Stimulated activated CD4-positive, alpha-beta T cell treated with anti-CD3 and anti-CD28 coated beads, Interleukin-15, amount 100 ng/mL, for 24 hours (primary cell): ENCODE measurements around the gene TNS4.

Source experiments
- DNase-seq: peaks from one replicate; pipeline ENCODE4 v3.0.0-alpha.2; 2020

The TNS4 gene

DNA sequence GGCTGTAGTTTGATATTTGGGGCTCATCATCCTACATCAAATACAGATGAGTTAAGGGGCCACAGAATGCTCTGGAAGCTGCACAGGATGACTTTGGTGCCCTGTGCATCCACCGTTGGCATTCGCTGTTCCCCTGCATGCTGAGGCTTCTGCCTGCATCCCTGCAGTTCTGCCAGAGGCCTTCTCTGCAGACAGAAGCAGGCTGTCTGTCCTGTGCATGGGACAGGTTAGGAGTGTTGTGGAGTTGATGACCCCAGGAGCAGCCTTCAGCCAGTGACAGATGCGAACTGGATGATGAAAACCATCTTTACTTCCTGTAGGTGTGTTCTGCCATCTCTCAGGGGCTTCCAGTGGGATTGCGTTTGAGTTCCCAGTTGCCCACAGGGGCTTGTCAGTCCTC is 13.6 kb upstream of the TNS4 start:
- DNase-seq, result no peak

DNA sequence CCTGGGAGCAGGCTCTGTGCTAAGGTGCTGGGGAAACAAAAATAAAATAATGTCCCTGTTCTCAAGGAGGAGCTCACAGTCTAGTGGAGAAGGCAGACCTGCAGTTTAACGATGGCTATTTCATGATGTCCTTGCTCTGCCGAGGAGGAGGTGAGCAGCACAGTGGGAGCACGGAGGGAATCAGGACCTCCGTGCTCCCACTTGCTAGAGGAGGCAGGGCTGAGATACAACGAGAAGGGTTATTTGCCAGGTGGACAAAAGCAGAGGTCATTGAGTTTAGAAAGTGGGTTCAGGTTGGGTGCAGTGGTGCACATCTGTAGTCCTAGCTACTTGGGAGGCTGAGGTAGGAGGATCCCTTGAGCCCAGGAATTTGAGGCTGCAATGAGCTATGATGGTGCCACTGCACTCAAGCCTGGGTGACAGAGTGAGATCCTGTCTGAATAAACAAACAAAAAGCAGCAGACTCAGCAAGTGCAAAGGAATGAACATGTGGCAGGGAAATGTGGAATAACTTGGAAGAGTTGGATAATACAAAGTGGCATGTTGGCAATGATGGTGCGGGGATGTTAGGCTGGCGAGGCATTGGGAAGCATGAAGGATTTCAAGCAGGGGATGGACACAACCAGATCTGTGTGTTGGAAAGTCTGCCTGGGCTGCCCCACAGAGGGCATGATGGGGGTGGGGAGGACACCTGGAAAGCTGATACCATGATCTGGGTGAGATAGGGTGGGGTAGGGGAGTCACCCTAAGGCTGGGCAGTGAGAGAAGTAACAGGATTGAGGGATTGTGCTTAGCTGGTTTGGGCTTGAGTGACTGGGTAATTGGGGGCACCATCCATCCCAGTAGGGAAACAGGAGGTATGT is 12.8 kb upstream of the TNS4 start:
- no peak for DNase-seq

DNA sequence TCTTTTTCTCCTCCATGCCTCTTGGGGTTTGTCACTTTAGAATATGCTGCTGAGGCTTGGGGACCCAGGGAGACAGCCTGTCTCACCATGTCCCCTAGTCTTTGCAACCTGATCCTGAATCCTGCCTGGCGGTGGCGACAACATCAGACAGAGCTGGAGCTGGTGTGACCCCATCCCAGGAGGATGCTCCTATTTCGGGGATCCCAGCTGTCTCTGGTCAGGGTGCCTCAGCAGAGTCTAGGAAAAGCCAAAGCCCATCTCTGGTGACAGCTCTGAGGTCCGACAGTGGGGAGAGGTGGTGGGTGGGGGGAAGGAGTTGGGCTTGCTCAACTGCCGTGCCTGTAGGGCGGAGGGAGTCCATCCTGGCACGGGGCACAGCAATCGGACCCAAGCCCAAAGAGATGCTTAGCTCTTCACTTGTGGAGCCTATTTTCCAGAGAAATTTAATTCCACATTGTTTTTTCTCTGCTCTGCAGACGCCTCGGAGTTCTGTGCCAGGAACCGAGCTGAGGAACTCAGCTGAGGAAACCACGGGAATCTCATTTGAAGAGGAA is 10.3 kb upstream of the TNS4 start:
- no peak for DNase-seq

DNA sequence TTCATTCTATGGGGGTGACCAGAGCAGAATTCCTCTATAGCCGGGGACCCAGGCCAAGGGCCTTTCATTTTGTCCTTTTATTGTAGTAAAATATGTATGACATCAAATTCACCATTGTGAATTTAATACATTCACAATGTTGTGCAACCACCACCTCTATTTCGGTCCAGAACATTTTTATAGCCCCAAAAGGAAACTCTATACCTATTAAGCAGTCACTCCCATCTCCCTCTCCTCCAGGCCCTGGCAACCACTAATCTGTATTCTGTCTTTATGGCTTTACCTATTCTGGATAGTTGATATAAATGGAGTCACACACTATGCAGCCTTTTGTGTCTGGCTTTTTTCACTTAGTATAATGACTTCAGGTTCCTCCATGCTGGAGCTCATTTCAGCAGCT is 9.7 kb upstream of the TNS4 start:
- no peak for DNase-seq

DNA sequence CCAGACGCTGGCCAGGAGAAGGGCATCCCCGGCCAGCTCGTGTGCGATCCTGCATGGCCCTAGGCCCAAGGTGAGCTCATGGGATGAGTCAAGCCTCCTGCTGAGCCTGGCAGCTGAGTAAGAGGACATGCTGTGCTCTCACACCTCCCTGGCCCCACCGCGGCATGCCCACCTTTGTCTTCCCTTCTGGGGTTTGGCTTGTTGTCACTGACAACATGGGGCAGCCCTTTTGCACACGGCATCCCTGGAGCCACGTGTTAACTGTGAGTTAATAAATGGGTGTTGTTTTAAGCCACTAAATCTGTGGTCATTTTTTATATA is 8.9 kb upstream of the TNS4 start:
- no peak for DNase-seq

DNA sequence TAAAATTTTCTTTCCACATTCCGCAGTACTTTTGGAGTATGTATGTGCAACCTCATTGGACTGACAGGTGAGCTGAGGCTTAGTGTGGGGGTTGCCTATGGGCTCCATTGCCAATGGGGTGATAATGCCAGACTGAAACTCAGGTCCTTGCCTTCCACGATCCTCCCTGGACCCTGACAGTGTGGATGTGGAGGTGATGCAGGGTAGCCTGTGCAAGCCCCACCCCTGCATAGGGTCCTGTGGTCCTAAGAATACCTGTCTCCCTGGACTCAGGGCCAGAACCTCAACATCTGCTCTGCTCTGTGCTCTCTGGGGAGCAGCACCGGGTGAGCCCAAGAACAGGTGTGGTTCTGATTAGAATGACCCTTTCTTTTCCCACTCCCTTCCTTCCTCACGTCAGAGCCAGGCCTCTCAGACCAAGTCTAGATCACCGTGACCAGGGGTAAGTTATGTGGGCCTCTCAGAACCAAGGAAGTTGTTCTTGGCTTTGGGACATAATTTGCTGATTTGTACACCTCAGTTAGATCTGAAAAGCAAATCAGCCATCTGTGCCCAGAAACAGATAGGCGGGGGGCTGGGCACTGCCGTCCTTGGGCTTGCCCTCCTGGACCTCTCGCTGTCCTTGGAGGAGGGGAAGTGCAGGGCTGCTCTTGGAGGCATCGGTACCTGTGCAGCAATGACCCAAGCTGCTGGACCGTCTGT is 8.4 kb upstream of the TNS4 start:
- no peak for DNase-seq

DNA sequence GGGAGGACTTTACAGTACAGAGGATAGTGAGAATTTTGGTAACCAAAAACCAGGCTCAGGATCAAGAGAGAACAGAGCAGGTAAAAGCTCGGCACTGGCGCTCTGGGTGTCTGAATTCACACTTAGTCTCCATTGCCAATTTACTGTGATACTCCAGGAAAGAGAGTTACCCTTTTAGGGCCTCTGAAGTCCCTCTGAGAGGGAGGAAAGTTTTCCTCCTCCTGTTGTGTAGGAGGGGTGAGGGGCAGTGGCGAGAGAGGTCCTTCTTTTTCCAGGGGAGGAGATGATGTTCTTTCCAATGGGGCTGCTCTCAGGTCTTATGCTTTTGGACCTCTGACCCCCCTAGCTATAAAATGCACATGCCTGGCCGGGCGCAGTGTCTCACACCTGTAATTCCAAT is 5.4 kb upstream of the TNS4 start:
- DNase-seq, result no peak

DNA sequence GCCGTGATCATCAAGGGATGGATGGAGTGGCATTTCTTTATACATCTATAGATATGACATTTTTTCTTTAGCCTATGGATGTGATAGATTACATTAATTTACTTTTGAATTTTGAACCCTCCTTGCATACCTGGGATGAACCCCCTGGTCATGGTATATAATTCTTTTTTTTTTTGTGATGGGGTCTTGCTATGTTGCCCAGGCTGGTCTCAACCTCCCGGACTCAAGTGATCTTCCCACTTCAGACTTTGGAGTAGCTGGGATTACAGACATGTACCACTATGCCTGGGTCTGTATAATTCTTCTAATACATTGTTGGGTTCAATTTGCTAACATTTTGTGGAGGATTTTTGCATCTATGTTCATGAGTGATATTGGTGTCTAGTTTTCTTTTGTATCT is 1.7 kb upstream of the TNS4 start:
- no peak for DNase-seq

DNA sequence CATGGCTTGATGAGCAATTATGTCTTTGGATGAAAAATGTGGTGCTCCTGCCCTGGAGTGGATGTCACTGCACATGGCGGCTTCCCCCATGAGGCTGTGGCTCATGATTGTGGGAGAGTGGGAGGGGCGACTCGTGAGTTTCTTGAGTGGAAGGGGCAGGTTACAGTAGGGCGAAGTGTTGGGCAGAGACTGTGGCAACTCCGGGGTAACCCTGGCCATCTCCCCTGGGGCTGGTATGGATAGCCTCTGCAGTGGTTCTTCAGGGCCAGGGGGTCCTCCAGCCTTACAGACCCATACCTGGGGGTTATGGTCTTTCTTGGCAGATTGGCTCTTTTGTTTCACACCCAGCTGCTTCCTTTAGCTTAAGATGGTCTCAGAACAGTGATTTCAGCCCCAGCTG is 1.3 kb upstream of the TNS4 start:
- DNase-seq, result no peak

DNA sequence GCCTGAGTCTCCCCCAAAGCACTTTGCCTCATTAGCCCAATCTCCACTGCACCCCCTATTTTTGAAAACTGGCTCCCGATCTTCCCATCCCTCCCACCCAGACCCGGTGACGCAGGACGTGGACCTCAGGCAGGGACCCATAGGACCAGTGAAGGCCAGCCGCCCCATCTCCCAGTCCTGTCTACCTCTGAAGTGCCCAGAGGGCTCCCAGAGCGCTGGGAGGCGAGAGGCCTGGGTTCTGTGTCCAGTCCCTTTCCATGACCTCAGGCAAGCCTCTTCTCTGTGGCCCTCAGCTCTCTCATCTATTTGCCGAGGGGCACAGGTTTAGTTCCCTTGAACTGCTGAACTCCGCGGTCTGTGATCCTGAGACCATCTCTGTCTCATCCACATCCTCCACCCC is 714 bp downstream of the TNS4 start:
- no peak for DNase-seq

DNA sequence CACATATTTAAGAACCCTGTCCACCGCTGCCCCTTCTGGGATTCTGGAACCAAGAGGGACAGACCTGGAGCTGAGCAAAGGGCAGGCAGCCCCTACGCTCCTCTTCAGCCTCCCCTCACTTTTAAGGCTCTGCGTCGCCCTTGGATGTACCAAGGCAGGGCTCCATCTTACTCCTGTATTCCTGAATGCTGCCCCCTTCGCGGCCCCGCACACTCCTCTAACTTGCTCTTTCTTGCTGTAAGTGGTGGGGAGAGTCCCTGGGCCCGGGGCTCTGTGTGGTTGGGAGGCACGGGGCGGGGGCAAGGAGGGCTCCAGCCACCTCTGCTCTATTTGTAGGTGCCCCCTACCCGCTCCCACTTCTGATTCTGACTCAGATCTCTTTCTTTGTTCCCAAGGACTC is 1.2 kb downstream of the TNS4 start:
- no peak for DNase-seq

DNA sequence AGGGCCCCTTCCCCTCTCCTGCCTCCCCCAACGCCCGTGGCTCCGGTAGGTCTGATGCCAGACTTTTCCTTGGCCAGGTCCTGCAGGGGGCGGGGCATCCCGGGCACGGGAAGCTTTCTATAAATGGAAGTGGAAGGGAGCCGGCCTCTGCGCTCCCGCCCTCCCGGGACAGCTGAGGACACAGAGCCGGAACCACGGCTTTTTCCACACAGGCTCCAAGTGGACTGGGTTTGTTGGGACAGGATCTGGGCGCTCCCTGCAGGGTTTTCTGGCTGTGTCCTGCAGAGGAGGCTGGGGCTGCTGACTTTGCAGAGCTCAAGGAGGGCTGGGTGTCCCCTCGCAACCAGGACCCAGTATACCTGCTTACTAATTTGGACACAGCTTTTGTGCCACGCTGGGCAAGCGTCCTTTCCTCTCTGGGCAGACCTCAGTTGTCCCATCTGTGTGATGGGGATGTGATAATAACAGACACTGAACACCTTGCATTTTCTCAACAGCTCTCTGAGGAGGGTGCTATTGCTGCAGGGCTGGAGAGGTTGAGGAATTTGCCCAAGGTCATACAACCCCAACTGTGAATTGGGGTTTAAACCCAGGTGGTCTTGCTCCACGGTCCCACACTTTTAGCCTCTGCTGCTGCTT is 1.8 kb downstream of the TNS4 start:
- no peak for DNase-seq

DNA sequence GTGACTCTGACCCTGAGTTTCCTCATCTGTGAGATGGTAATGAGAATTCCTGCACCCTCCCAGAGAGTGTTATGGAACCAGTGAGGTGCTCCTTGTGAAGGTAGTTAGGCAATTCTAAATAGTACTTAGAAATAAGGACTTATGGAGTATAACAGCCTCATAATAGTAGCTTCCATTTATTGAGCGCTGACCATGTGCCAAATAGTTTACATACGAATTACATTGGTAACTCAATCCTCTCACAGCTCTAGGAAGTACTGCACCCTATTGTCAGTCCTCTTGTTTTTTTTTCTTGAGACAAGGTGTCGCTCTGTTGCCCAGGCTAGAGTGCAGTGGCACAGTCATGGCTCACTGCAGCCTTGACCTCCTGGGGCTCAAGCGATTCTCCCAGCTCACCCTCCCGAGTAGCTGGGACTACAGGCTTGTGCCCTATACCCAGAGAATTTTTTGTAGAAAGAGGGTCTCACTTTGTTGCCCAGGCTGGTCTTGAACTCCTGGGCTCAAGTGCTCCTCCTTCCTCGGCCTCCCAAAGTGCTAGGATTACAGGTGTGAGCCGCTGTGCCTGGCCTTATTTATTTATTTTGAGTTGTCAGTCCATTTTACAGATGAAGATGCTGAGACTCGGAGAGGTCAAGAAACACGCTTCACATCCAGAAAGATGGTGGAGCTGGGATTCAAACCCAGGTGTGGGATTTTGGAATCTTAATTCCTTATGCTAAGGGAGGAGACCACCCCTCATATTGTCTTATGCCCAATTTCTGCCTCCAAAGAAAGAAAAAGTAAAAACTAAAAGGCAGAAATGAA is 2.9 kb downstream of the TNS4 start:
- DNase-seq, result no peak

DNA sequence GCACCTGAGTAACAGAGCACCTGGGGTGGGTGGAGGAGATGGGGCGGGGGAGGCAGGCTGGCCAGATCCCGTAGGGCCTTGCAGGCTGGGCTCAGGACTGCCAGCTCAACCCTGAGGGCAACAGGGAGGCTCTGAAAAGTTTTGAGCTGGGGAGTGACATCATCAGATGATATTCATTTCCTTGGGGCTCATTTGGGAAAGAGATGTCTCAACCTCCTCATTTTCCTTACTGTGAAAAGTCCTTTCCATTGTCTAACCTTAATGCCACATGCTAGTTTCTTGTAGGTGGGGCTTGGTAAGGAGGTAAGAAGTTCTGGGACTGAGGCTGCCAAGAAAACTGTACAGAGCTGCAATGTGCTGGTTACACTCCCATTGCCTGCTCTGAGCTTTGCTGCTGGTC is 3.7 kb downstream of the TNS4 start:
- DNase-seq, result no peak

DNA sequence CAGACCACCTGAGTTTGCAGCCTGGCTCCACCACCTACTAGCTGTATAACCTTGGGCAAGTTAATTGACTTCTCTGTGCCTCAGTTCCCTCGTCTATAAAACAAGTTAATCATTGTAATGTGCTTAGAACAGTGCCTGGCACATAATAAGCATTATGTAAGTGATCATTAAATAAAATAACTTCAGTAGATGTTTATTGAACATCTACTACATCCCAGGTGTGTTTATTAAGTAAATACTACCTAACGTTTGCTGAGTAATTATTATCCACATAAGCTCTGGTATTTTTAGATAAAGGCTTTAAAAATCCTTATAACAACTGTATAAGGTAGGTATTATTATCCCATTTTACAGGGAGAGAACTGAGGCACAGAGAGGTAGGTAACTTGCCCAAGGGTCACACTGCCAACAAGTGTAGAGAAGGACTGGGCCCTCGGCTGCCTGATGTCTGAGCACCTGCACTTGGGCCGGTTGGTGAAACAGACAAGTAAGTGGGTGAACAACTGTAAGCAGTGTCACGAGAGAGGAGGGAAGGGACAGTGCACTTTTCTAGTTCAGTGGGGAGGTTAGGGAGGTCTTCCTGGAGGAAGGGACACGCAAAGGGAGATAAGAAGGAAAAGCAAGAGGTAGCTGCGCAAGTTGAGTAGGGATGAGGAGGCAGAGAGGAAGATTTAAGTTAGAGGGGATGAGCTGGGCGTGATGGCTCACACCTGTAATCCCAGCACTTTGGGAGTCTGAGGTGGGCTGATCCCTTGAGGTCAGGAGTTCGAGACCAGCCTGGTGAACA is 4.6 kb downstream of the TNS4 start:
- no peak for DNase-seq

DNA sequence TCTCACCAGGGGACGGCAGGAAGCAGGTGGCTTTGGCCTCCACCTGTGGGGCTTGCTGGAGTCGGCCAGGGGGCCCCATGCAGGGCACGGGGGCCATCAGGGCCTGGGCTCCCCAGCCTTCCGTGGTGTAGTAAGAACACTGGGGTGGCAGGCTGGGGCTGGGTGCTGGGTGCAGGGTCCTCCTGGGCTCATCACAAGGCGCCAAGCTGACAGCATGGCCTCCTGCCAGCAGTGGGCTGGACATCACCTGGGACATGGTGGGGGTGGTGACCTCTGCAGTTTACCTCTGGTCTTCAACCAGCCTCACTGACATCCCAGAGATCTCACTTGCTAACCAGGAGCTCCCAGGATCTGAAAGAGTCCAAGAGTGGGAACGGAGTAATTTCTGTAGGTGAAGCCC is 5.3 kb downstream of the TNS4 start:
- DNase-seq, result no peak

DNA sequence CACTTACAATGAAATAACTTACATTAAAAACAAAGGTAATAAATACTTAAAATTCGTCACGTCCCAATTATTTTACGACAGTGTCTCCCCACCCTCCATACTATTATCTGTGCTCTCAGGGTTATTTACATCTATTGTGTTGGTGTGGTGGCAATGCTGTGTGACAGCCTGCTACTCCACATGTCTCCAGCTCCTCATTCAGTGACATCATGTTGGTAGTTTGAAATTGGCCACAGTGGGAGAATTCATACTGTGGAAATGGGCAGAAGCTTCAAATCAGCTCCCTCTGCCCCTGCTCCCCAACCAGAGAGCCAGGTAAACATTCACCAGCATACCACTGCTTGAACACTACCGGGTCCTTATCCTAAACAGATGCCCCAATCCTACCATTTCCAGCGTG is 6.3 kb downstream of the TNS4 start:
- DNase-seq, result no peak

DNA sequence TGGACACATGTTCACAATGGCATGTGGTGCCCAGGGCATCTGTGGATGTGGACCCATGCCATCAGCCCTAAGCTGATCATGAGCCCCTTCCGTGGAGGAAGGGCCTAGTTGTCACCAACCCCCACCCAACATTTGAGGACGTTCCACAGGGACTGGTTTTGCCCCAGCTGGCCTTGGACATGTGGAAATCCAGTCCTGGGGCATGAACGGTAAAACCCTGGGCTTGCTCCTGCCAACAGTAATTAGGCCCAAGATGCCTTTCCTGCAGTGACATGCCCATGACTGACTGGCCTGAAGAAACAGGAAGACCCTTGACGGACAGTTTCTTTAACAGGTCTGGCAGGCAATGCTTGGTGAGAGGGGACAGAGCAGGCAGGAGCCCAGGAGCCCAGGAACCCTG is 7.7 kb downstream of the TNS4 start:
- DNase-seq, result no peak

DNA sequence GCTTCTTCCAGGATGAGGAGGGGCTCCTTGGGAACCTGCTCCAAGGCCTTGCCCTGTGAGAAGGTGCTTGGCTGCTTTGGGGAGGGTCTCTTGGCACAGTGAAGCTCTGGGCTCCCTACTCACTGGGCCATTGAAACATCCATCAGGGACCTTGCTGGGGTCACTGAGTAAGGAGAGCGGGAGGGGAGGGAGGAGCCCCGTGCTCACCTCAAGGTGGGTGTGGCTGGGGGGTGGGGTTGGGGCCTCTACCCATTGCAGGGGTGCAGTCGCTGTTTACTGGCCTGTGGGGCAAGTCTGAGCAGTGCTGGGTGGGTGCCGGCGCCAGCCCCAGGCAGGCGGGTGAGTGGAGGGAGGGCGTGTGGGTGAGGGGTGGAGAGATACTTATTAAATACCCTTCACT is 9.9 kb downstream of the TNS4 start:
- DNase-seq, result no peak

DNA sequence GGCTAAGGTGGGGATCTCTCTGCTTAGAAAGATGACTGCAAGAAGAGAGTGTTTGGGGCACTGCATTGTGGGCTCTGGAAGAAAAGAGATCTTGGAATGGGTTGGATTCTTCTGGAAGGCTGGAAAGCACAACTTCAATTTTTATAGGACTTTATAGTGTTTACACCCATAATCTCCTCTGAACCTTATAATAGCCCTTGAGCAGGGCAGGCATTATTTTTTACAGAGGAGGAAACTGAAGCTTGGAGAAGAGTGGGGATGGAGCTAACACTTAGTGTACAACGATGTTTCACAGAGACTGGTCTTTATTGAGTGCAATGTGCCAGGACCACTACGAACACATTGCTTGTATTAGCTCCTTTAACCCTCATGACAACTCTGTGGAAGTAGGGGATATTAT is 10.4 kb downstream of the TNS4 start:
- DNase-seq, result no peak

DNA sequence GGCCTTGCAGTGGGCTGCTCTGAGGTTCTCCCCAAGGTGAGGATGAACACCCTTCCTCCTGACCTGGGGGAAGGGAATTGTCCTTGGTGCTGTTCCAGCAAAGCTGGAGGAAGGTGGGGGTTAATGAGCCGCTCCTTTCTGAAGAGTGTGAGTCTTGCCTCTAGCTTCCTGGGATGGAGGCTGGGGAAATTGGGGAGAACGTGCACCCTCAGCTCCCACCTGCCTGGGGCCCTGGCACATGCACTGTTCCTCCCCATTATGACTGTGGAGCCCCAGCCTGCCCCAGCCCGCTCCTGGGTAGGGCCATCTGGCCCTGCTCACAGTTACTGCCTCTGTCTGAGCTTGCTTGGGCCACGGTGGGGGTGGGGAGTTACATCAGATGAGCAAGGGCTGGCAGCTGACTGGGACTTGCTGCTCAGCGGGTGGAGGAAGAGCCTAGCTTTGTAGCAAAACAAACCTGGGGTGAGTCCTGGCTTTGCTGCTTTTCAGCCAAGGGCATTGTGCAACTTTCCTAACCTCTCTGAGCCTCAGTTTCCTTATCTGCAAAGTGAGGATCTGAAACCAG is 11.1 kb downstream of the TNS4 start:
- DNase-seq, result peak; percentile 23
